HepG2 (cell line): ENCODE data around the gene HNF1B. TPM values are rescaled to one million over a fixed set of nuclear protein-coding genes. Genes with fewer than 3 reads are reported as not detected.

Experiments
- ELF4 ChIP-seq: sonication (generic); formaldehyde crosslinking; IDR thresholded peaks from 2 replicates; pipeline ENCODE4 v1.5.0; 2020; ENCODE audit warnings: missing genetic modification reagents, mild to moderate bottlenecking, moderate library complexity, borderline replicate concordance
- GATA4 ChIP-seq: sonication (generic); IDR thresholded peaks from 2 replicates; pipeline ENCODE4 v1.6.1; 2016; ENCODE audit warnings: antibody characterized with exemption, low read depth, borderline replicate concordance
- MED1 ChIP-seq: sonication (generic); formaldehyde crosslinking; IDR thresholded peaks from 2 replicates; pipeline ENCODE4 v1.4.0; 2020; ENCODE audit warnings: missing genetic modification reagents
- MIER2 ChIP-seq: IDR thresholded peaks from 2 replicates; pipeline ENCODE4 v1.6.1; 2016; ENCODE audit warnings: missing biosample characterization, missing genetic modification reagents
- NFATC3 ChIP-seq: sonication (generic); formaldehyde crosslinking; IDR thresholded peaks from 2 replicates; pipeline ENCODE4 v1.5.1; 2020; ENCODE audit warnings: mild to moderate bottlenecking, missing genetic modification reagents
- NFYC ChIP-seq: IDR thresholded peaks from 2 replicates; pipeline ENCODE4 v1.6.1; 2016; ENCODE audit warnings: missing genetic modification reagents, missing compliant biosample characterization
- RARA ChIP-seq: IDR thresholded peaks from 2 replicates; pipeline ENCODE4 v1.6.1; 2016; ENCODE audit warnings: missing genetic modification reagents, missing compliant biosample characterization
- TARDBP ChIP-seq: sonication (generic); formaldehyde crosslinking; IDR thresholded peaks from 2 replicates; pipeline ENCODE4 v1.8.0; 2022; ENCODE audit warnings: mild to moderate bottlenecking, missing genetic modification reagents
- ZBTB7B ChIP-seq: sonication (generic); formaldehyde crosslinking; IDR thresholded peaks from 2 replicates; pipeline ENCODE4 v1.4.0; 2020; ENCODE audit warnings: missing genetic modification reagents
- ZFP36L2 ChIP-seq: sonication (generic); formaldehyde crosslinking; IDR thresholded peaks from 2 replicates; pipeline ENCODE4 v1.4.0; 2020; ENCODE audit warnings: missing genetic modification reagents
- polyA plus RNA-seq, 8 experiments: library from polyadenylated mRNA; depleted of rRNA in 3 of 8; stranded (reverse) in 7 of 8; unstranded in 1 of 8; fragments of >200 nt; fragmentation: Illumina TruSeq in 4 of 8; extraction: Trizol in 4 of 8; gene quantifications; 2 replicates each; pipeline versions ENCODE4 v1.2.1 to v1.2.3, GENCODE V29; 2011 to 2016; ENCODE audit warnings: low read depth in 4 of 8, missing spikeins in 1 of 8, mixed read lengths in 1 of 8; ENCODE audit not compliant: insufficient read depth in 1 of 8
- total RNA-seq, 5 experiments: library from RNA; depleted of rRNA; stranded (reverse); fragments of >200 nt; fragmentation: Illumina TruSeq; extraction: Trizol; gene quantifications; 2 replicates each; pipeline ENCODE4 v1.2.3, GENCODE V29; 2016; ENCODE audit warnings: low read depth in 1 of 5
- TF ChIP-seq, protein P1 (sequence below): sonication (generic); formaldehyde crosslinking; IDR thresholded peaks from 2 replicates; pipeline ENCODE4 v1.4.0; 2020; ENCODE audit warnings: missing genetic modification reagents
- TF ChIP-seq, protein P2 (sequence below): sonication (generic); formaldehyde crosslinking; conservative IDR thresholded peaks from 2 replicates; pipeline ENCODE4 v1.8.0; 2022; ENCODE audit warnings: mild to moderate bottlenecking, moderate library complexity, missing genetic modification reagents

The HNF1B gene
- total and polyA plus RNA-seq, 2 of the 13 experiments (the other 11 are each of a cell fraction or from before 2014, with no cell fraction given) = 1.9 to 5.3 TPM

DNA sequence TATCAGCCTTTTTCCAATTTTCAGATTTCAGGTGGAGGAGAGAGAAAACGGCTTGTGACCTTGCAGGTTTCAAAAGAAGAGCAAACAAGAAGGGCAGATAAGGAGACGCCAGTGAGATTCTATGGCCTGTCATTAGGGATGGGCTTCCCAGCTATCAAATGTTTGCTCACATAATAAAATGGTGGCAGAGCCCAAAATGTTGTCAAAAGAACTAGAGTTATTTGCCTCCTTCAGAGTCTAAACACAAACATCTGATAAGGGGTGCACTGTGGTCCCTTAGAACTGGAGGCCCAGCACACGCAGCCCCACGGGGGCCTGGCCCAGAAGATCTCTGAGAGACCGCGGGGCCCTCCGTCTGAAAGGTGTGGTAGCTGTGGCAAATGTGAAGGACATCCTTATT is 55.5 kb downstream of the HNF1B start (continued):
- TF ChIP-seq, protein P1, sequence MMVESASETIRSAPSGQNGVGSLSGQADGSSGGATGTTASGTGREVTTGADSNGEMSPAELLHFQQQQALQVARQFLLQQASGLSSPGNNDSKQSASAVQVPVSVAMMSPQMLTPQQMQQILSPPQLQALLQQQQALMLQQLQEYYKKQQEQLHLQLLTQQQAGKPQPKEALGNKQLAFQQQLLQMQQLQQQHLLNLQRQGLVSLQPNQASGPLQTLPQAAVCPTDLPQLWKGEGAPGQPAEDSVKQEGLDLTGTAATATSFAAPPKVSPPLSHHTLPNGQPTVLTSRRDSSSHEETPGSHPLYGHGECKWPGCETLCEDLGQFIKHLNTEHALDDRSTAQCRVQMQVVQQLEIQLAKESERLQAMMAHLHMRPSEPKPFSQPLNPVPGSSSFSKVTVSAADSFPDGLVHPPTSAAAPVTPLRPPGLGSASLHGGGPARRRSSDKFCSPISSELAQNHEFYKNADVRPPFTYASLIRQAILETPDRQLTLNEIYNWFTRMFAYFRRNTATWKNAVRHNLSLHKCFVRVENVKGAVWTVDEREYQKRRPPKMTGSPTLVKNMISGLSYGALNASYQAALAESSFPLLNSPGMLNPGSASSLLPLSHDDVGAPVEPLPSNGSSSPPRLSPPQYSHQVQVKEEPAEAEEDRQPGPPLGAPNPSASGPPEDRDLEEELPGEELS (CRISPR knock-in tag) = peak; percentile 85
- TF ChIP-seq ZBTB7B (0 out of 2 replicates have a peak, but pooled peaks have one; percentile 32), TARDBP (CRISPR knock-in tag) (no peak), RARA (CRISPR knock-in tag) (no peak), NFYC (CRISPR knock-in tag) (no peak), ELF4 (no peak), GATA4 (peak; percentile 71; the same call in 1 of the 2 replicates), NFATC3 (CRISPR knock-in tag) (no peak), ZFP36L2 (CRISPR knock-in tag) (no peak), MIER2 (CRISPR knock-in tag) (no peak), MED1 (peak; percentile 19; the same call in 1 of the 2 replicates)
- TF ChIP-seq, protein P2, sequence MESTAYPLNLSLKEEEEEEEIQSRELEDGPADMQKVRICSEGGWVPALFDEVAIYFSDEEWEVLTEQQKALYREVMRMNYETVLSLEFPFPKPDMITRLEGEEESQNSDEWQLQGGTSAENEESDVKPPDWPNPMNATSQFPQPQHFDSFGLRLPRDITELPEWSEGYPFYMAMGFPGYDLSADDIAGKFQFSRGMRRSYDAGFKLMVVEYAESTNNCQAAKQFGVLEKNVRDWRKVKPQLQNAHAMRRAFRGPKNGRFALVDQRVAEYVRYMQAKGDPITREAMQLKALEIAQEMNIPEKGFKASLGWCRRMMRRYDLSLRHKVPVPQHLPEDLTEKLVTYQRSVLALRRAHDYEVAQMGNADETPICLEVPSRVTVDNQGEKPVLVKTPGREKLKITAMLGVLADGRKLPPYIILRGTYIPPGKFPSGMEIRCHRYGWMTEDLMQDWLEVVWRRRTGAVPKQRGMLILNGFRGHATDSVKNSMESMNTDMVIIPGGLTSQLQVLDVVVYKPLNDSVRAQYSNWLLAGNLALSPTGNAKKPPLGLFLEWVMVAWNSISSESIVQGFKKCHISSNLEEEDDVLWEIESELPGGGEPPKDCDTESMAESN (CRISPR knock-in tag) = no peak
